Neural progenitor cell (in vitro differentiated cells): ENCODE measurements around the gene ATP8A1. TPM values are rescaled to one million over a fixed set of nuclear protein-coding genes. Genes with fewer than 3 reads are reported as not detected.

Source experiments
- DNase-seq: peaks from one replicate; pipeline ENCODE4 v3.0.0-alpha.2; 2016; ENCODE audit warnings: low spot score
- H2AFZ ChIP-seq: fragments of 200-600 bp; sonication (generic); replicated peaks from 2 replicates; pipeline ENCODE4 v1.6.1; 2016; ENCODE audit warnings: antibody characterized with exemption
- H3F3A ChIP-seq: fragments of 200-600 bp; sonication (generic); 2 replicates; pipeline ENCODE4 v1.6.1; 2016; ENCODE audit warnings: antibody characterized with exemption, low read depth
- H3K27ac ChIP-seq: fragments of 200-600 bp; sonication (generic); 2 replicates; pipeline ENCODE4 v1.5.1; 2016; ENCODE audit warnings: mild to moderate bottlenecking
- H3K27me3 ChIP-seq: fragments of 200-600 bp; sonication (generic); 2 replicates; pipeline ENCODE4 v1.6.1; 2016; ENCODE audit warnings: mild to moderate bottlenecking, moderate library complexity
- H3K36me3 ChIP-seq: fragments of 200-600 bp; sonication (generic); 2 replicates; pipeline ENCODE4 v1.5.1; 2016
- H3K4me1 ChIP-seq: fragments of 200-600 bp; sonication (generic); 2 replicates; pipeline ENCODE4 v1.6.1; 2016; ENCODE audit warnings: mixed run types
- H3K4me2 ChIP-seq: fragments of 200-600 bp; sonication (generic); 2 replicates; pipeline ENCODE4 v1.6.1; 2016
- H3K4me3 ChIP-seq: fragments of 200-600 bp; sonication (generic); 2 replicates; pipeline ENCODE4 v1.5.1; 2016
- H3K79me2 ChIP-seq: fragments of 200-600 bp; sonication (generic); 2 replicates; pipeline ENCODE4 v1.6.1; 2016; ENCODE audit warnings: low read depth
- H3K9ac ChIP-seq: fragments of 200-600 bp; sonication (generic); 2 replicates; pipeline ENCODE4 v1.6.1; 2016
- H3K9me3 ChIP-seq: fragments of 200-600 bp; sonication (generic); 2 replicates; pipeline ENCODE4 v1.5.1; 2016; ENCODE audit warnings: low read depth
- H4K20me1 ChIP-seq: fragments of 200-600 bp; sonication (generic); 2 replicates; pipeline ENCODE4 v1.6.1; 2016; ENCODE audit warnings: low read depth
- H3K27ac Mint-ChIP-seq: 3 replicates; pipeline ENCODE4 v1.8.0; 2021; ENCODE audit warnings: mixed read lengths
- H3K27me3 Mint-ChIP-seq: 2 replicates; pipeline ENCODE4 v1.8.0; 2022; ENCODE audit warnings: low read depth, mild to moderate bottlenecking, inconsistent platforms, moderate library complexity, mixed read lengths; ENCODE audit not compliant: insufficient read depth
- H3K36me3 Mint-ChIP-seq: 3 replicates; pipeline ENCODE4 v1.8.0; 2021; ENCODE audit warnings: mixed read lengths
- H3K4me1 Mint-ChIP-seq: 3 replicates; pipeline ENCODE4 v1.8.0; 2021; ENCODE audit warnings: mixed read lengths
- H3K4me3 Mint-ChIP-seq: 3 replicates; pipeline ENCODE4 v1.8.0; 2021; ENCODE audit warnings: mild to moderate bottlenecking, moderate library complexity, mixed read lengths
- H3K9me3 Mint-ChIP-seq: 3 replicates; pipeline ENCODE4 v1.8.0; 2020; ENCODE audit warnings: mixed read lengths
- CTCF ChIP-seq: fragments of 200-600 bp; sonication (generic); IDR thresholded peaks from 2 replicates; pipeline ENCODE4 v1.5.1; 2017; ENCODE audit warnings: antibody characterized with exemption, mild to moderate bottlenecking
- EZH2 ChIP-seq: fragments of 200-600 bp; sonication (generic); IDR thresholded peaks from 2 replicates; pipeline ENCODE4 v1.6.1; 2017; ENCODE audit warnings: antibody characterized with exemption, mild to moderate bottlenecking, moderate library complexity
- EZH2phosphoT487 ChIP-seq: fragments of 200-600 bp; sonication (generic); IDR thresholded peaks from 2 replicates; pipeline ENCODE4 v1.6.1; 2017; ENCODE audit warnings: antibody characterized with exemption
- total RNA-seq: library from RNA; depleted of rRNA; stranded (reverse); fragments of >200 nt; gene quantifications from 2 replicates; pipeline ENCODE4 v1.2.3, GENCODE V29; 2015; ENCODE audit warnings: low replicate concordance

The ATP8A1 gene
- total RNA-seq, 1 donor from 2014 or later: 46.1 TPM

- Histone ChIP-seq H3F3A (peaks cover 19% of the 10 kb centered on the region), H3K79me2 (no peaks in the 10 kb centered on the region), H3K27me3 (no peaks in the 10 kb centered on the region), H3K36me3 (no peaks in the 10 kb centered on the region), H3K4me3 (no peak overlapping the region), H3K27ac (no peak overlapping the region), H2AFZ (no peak overlapping the region), H3K4me2 (no peak overlapping the region), H3K4me1 (peaks cover 39% of the 10 kb centered on the region), H4K20me1 (no peaks in the 10 kb centered on the region), H3K9me3 (no peaks in the 10 kb centered on the region), H3K9ac (no peak overlapping the region)
- Mint-ChIP-seq H3K4me1 (peaks cover 21% of the 10 kb centered on the region), H3K36me3 (no peaks in the 10 kb centered on the region), H3K4me3 (no peak overlapping the region), H3K27me3 (peaks cover 16% of the 10 kb centered on the region), H3K27ac (no peak overlapping the region), H3K9me3 (no peaks in the 10 kb centered on the region)
- DNase-seq: no peak
- TF ChIP-seq CTCF: no peak
- TF ChIP-seq EZH2phosphoT487: no peak
- no peak for TF ChIP-seq EZH2
These were observed 166.9 kb downstream of the ATP8A1 start for GRCh38 chr4:42490015-42490414.

- peaks cover 21% of the 10 kb centered on the region for H3K4me1 Mint-ChIP-seq
- Histone ChIP-seq H3K4me1 (peaks cover 39% of the 10 kb centered on the region), H3K4me3 (no peak overlapping the region), H3K27ac (no peak overlapping the region), H3K27me3 (no peaks in the 10 kb centered on the region), H3K9me3 (no peaks in the 10 kb centered on the region), H4K20me1 (no peaks in the 10 kb centered on the region), H3K36me3 (no peaks in the 10 kb centered on the region), H3K4me2 (peak overlapping the region; percentile 47), H2AFZ (no peak overlapping the region), H3K9ac (no peak overlapping the region), H3F3A (peaks cover 19% of the 10 kb centered on the region), H3K79me2 (no peaks in the 10 kb centered on the region)
- no peak overlapping the region for H3K27ac Mint-ChIP-seq
- H3K36me3 Mint-ChIP-seq: no peaks in the 10 kb centered on the region
- H3K27me3 Mint-ChIP-seq: peaks cover 16% of the 10 kb centered on the region
- no peaks in the 10 kb centered on the region for H3K9me3 Mint-ChIP-seq
- no peak for TF ChIP-seq EZH2
- TF ChIP-seq EZH2phosphoT487: no peak
- no peak for TF ChIP-seq CTCF
- no peak for DNase-seq
- no peak overlapping the region for H3K4me3 Mint-ChIP-seq
These were observed 167.8 kb downstream of the ATP8A1 start for GRCh38 chr4:42489095-42489494.

GRCh38 chr4:42488554-42488953, 168.4 kb downstream of the ATP8A1 start:
- H3K36me3 Mint-ChIP-seq: no peaks in the 10 kb centered on the region
- H3K27ac Mint-ChIP-seq: no peak overlapping the region
- Histone ChIP-seq H4K20me1 (no peaks in the 10 kb centered on the region), H3K36me3 (no peaks in the 10 kb centered on the region), H2AFZ (no peak overlapping the region), H3K79me2 (no peaks in the 10 kb centered on the region), H3K4me2 (peak overlapping the region; percentile 47), H3K9me3 (no peaks in the 10 kb centered on the region), H3K4me1 (peaks cover 44% of the 10 kb centered on the region), H3K27me3 (no peaks in the 10 kb centered on the region), H3F3A (peaks cover 19% of the 10 kb centered on the region), H3K27ac (no peak overlapping the region), H3K9ac (no peak overlapping the region), H3K4me3 (no peak overlapping the region)
- no peak overlapping the region for H3K4me3 Mint-ChIP-seq
- peaks cover 15% of the 10 kb centered on the region for H3K27me3 Mint-ChIP-seq
- TF ChIP-seq CTCF (no peak), EZH2 (no peak)
- peaks cover 25% of the 10 kb centered on the region for H3K4me1 Mint-ChIP-seq
- no peaks in the 10 kb centered on the region for H3K9me3 Mint-ChIP-seq
- DNase-seq: peak; percentile 28
